Endothelial cell of umbilical vein (primary cell): ENCODE data around the gene VGLL4. TPM values are rescaled to one million over a fixed set of nuclear protein-coding genes. Genes with fewer than 3 reads are reported as not detected.
A peak's percentile ranks its signal among the peaks of the same experiment; 100 is the strongest.

Source experiments
- BruUV-seq: library from RNA; stranded (reverse); fragments of 400-500 nt; replicated peaks from 2 replicates; lab custom pipeline; 2021; lab: Mats Ljungman, UMichigan
- CTCF ChIA-PET: fragments of 300-600, 350-600 bp; sonication (Branson Sonifier 250); formaldehyde crosslinking; loops from one replicate; lab custom pipeline; 2021; ENCODE audit warnings: antibody characterized with exemption, inconsistent platforms; lab: Charles Lee
- POLR2A ChIA-PET: fragments of 300-600, 350-600 bp; sonication (Branson Sonifier 250); formaldehyde crosslinking; loops from one replicate; lab custom pipeline; 2021; ENCODE audit warnings: antibody characterized with exemption, inconsistent platforms; lab: Charles Lee
- DNase-seq: peaks from one replicate; pipeline ENCODE4 v3.0.0-alpha.2; 2011; ENCODE audit warnings: low read depth, low spot score
- FAIRE-seq: peaks from 2 replicates; lab custom pipeline; 2011; peaks lifted over from hg19 to GRCh38; lab: Jason Lieb, UNC
- H2AFZ ChIP-seq: 2 replicates; pipeline ENCODE4 v1.6.0; 2012; ENCODE audit warnings: low read depth, low read length, control low read depth, inconsistent platforms
- H3K27ac ChIP-seq: 2 replicates; pipeline ENCODE4 v1.5.1; 2011; ENCODE audit warnings: low read depth, mild to moderate bottlenecking, control low read depth, low read length, moderate library complexity; ENCODE audit not compliant: insufficient read depth
- H3K27me3 ChIP-seq, 2 experiments: 2 replicates each; pipeline versions ENCODE4 v1.6.0 to v1.6.1; 2011; ENCODE audit warnings: low read length in 2 of 2, mixed read lengths in 1 of 2; ENCODE audit not compliant: control insufficient read depth in 2 of 2, insufficient read depth in 2 of 2
- H3K36me3 ChIP-seq, 2 experiments: 2 replicates in 1 of 2; 3 replicates in 1 of 2; pipeline ENCODE4 v1.5.1; 2011; ENCODE audit warnings: low read length in 2 of 2, mild to moderate bottlenecking in 1 of 2, moderate library complexity in 1 of 2; ENCODE audit not compliant: control insufficient read depth in 2 of 2, insufficient read depth in 2 of 2; ENCODE audit errors: extremely low read depth in 1 of 2
- H3K4me1 ChIP-seq: 3 replicates; pipeline ENCODE4 v1.5.1; 2011; ENCODE audit warnings: mild to moderate bottlenecking, low read length; ENCODE audit not compliant: control insufficient read depth, insufficient read depth; ENCODE audit errors: extremely low read depth
- H3K4me2 ChIP-seq: 2 replicates; pipeline ENCODE4 v1.6.1; 2011; ENCODE audit warnings: low read length, control low read depth, mixed read lengths; ENCODE audit not compliant: insufficient read depth
- H3K4me3 ChIP-seq, 3 experiments: fragments of 200-600 bp in 1 of 3; sonication (generic), shearing (Covaris generic) in 1 of 3; replicated peaks in 1 of 3; 2 replicates each; pipeline ENCODE4 v1.5.1; 2011 to 2016; ENCODE audit warnings: control low read depth in 3 of 3, low read length in 3 of 3, mild to moderate bottlenecking in 2 of 3, inconsistent platforms in 1 of 3, low read depth in 1 of 3, moderate library complexity in 1 of 3; ENCODE audit not compliant: insufficient read depth in 1 of 3
- H3K79me2 ChIP-seq: 2 replicates; pipeline ENCODE4 v1.6.0; 2012; ENCODE audit warnings: low read length, inconsistent platforms; ENCODE audit not compliant: control insufficient read depth, insufficient read depth
- H3K9ac ChIP-seq: replicated peaks from 2 replicates; pipeline ENCODE3; 2011; ENCODE audit warnings: low read length, control low read depth; ENCODE audit not compliant: insufficient read depth; ENCODE audit errors: extremely low read depth
- H3K9me1 ChIP-seq: replicated peaks from 3 replicates; pipeline ENCODE4 v1.6.0; 2011; ENCODE audit warnings: mild to moderate bottlenecking, low read length; ENCODE audit not compliant: control insufficient read depth, insufficient read depth; ENCODE audit errors: extremely low read depth
- H3K9me3 ChIP-seq: replicated peaks from 2 replicates; pipeline ENCODE4 v1.5.1; 2012; ENCODE audit warnings: low read length, inconsistent platforms; ENCODE audit not compliant: control insufficient read depth, insufficient read depth
- H4K20me1 ChIP-seq: replicated peaks from 2 replicates; pipeline ENCODE3; 2011; ENCODE audit warnings: mild to moderate bottlenecking, low read length; ENCODE audit not compliant: control insufficient read depth, insufficient read depth; ENCODE audit errors: extremely low read depth
- EZH2 ChIP-seq: IDR thresholded peaks from 2 replicates; pipeline ENCODE4 v1.6.1; 2012; ENCODE audit warnings: borderline replicate concordance, low read depth, mild to moderate bottlenecking, moderate library complexity, low read length, inconsistent platforms; ENCODE audit not compliant: severe bottlenecking
- GATA2 ChIP-seq: IDR thresholded peaks from 2 replicates; pipeline ENCODE4 v1.7.0; 2011; ENCODE audit warnings: low read depth, mild to moderate bottlenecking, moderate library complexity, mixed read lengths, low read length; ENCODE audit not compliant: insufficient read length, insufficient read depth
- JUN ChIP-seq: IDR thresholded peaks from 2 replicates; pipeline ENCODE4 v1.6.1; 2011; ENCODE audit warnings: borderline replicate concordance, low read depth; ENCODE audit not compliant: insufficient read length, insufficient read depth
- MAX ChIP-seq: IDR thresholded peaks from 2 replicates; pipeline ENCODE4 v1.6.1; 2011; ENCODE audit not compliant: insufficient read depth, insufficient read length
- MYC ChIP-seq: IDR thresholded peaks from one replicate; pipeline ENCODE4 v1.6.1; 2011; ENCODE audit warnings: mild to moderate bottlenecking, low read depth, low read length
- POLR2A ChIP-seq: IDR thresholded peaks from 2 replicates; pipeline ENCODE4 v1.6.1; 2012; ENCODE audit warnings: low read depth, mild to moderate bottlenecking, control low read depth, low read length
- POLR2AphosphoS5 ChIP-seq: IDR thresholded peaks from 2 replicates; pipeline ENCODE4 v1.6.1; 2012; ENCODE audit warnings: low read depth, mild to moderate bottlenecking, control low read depth, low read length, moderate library complexity; ENCODE audit not compliant: insufficient read depth
- dilution Hi-C: fragments of 300-500 bp; cut with MboI; formaldehyde crosslinking; loops from one replicate; pipeline ENCODE4 v1.15.0; 2019; ENCODE audit warnings: low sequenced_read_pairs; ENCODE audit not compliant: extremely low pct_ligation_motif_present
- intact Hi-C: fragments of 100-400 bp; cut with micrococcal nuclease; formaldehyde crosslinking; loops from one replicate; pipeline ENCODE4 v1.10.0; 2022
- polyA plus RNA-seq, 4 experiments: library from polyadenylated mRNA; depleted of rRNA in 3 of 4; stranded (reverse) in 3 of 4; unstranded in 1 of 4; fragments of >200 nt; gene quantifications; 2 replicates each; pipeline versions ENCODE4 v1.2.1 to v1.2.3, GENCODE V29; 2011 to 2012; ENCODE audit warnings: missing spikeins in 1 of 4
- total RNA-seq: library from RNA; stranded (reverse); gene quantifications from 2 replicates; pipeline ENCODE4 v1.2.3, GENCODE V29; 2021

VGLL4 gene
- total and polyA plus RNA-seq, 2 donors (not counting 3 experiments of a cell fraction or from before 2014, with no cell fraction given), result 67.0 to 78.9 TPM

GRCh38 chr3:11581237-11582190 is 62.2 kb downstream of the VGLL4 start:
- dilution Hi-C loops, result no loop called here

GRCh38 chr3:11580645-11581044 is 63.1 kb downstream of the VGLL4 start:
- dilution Hi-C loops (no loop called here), intact Hi-C loops (no loop called here)
- Histone ChIP-seq H3K9ac (no peak overlapping the region), H3K27ac (no peak overlapping the region), H3K36me3 (no peaks in the 10 kb centered on the region), H3K9me1 (no peaks in the 10 kb centered on the region), H3K79me2 (peaks cover 93% of the 10 kb centered on the region), H3K9me3 (no peaks in the 10 kb centered on the region), H3K4me3 (no peak overlapping the region), H3K4me2 (no peak overlapping the region), H3K4me1 (peaks cover 27% of the 10 kb centered on the region), H3K27me3 (no peaks in the 10 kb centered on the region), H4K20me1 (peaks cover 14% of the 10 kb centered on the region), H2AFZ (no peak overlapping the region)
- no peak for TF ChIP-seq GATA2
- TF ChIP-seq MAX, result no peak
- no peak for TF ChIP-seq POLR2AphosphoS5
- no peak for TF ChIP-seq EZH2
- ChIA-PET POLR2A (no interaction called here), CTCF (interaction anchor here (1.7 kb wide), 1 partner anchor 201 kb away, joined by 8 read pairs; no protein-coding TSS in a partner anchor)
- FAIRE-seq (no peak), DNase-seq (no peak)
- BruUV-seq, result no TSS peak

More at GRCh38 chr3:11581237-11582190, 62.2 kb downstream of the VGLL4 start:
- Histone ChIP-seq H3K4me3 (peak overlapping the region in 2 of 3 experiments; percentile 13 to 45), H3K79me2 (peaks cover 94% of the 10 kb centered on the region), H3K9me1 (no peaks in the 10 kb centered on the region), H4K20me1 (peaks cover 14% of the 10 kb centered on the region), H3K36me3 (peaks cover 0 to 2% of the 10 kb centered on the region in 2 experiments), H3K9ac (peak overlapping the region; percentile 48), H3K27me3 (no peaks in the 10 kb centered on the region), H3K9me3 (no peaks in the 10 kb centered on the region), H2AFZ (no peak overlapping the region), H3K4me2 (peak overlapping the region; percentile 90), H3K27ac (peak overlapping the region; percentile 68), H3K4me1 (peaks cover 27% of the 10 kb centered on the region)
- ChIA-PET CTCF (interaction anchor here (0.7 to 1.7 kb wide), 4 partner anchors 10 to 202 kb away, joined by 3 to 8 read pairs (median 4); no protein-coding TSS in a partner anchor), POLR2A (no interaction called here)
- TSS peak; percentile 10 for BruUV-seq
- no peak for TF ChIP-seq POLR2A
- no peak for TF ChIP-seq MYC
- no peak for TF ChIP-seq JUN
- TF ChIP-seq POLR2AphosphoS5, result no peak
- no peak for TF ChIP-seq GATA2
- no peak for TF ChIP-seq MAX
- DNase-seq (no peak), FAIRE-seq (no peak)
- intact Hi-C loops, result loop anchor here (1.0 kb wide), 5 partner anchors 10 to 202 kb away; partner anchors contain the start of gene VGLL4
